HUDEP-2 (cell line): Measurements from ENCODE around the gene FHL5.
A peak's percentile ranks its signal among the peaks of the same experiment; 100 is the strongest.
"Not testable (repeated sequence)": the region's sequence is repeated elsewhere in the genome, so short reads cannot be mapped to it uniquely, and the experiment has no call there.

Experiments
- DNase-seq, 76 experiments: peaks; one replicate each; lab custom pipeline; 2025; ENCODE audit not compliant: unreplicated experiment in 76 of 76; lab: John Stamatoyannopoulos, UW

FHL5 gene

GRCh38 chr6:96608074-96608473 is 45.1 kb downstream of the FHL5 start:
- DNase-seq = no peak

- DNase-seq = no peak
Measured at GRCh38 chr6:96610019-96610418, 47.1 kb downstream of the FHL5 start.

GRCh38 chr6:96611342-96611991 is 48.5 kb downstream of the FHL5 start:
- DNase-seq = no peak

- no peak for DNase-seq
Measured at GRCh38 chr6:96613291-96613999, 50.5 kb downstream of the FHL5 start.

GRCh38 chr6:96620851-96621250 is 57.9 kb downstream of the FHL5 start:
- DNase-seq = no peak

- no peak for DNase-seq
Measured at GRCh38 chr6:96621983-96622382, 59.1 kb downstream of the FHL5 start.

GRCh38 chr6:96624957-96625356 is 62.0 kb downstream of the FHL5 start:
- no peak for DNase-seq

GRCh38 chr6:96626759-96627364 is 63.9 kb downstream of the FHL5 start:
- peak in 9 of 76 experiments; percentile 3 to 44 (median 22) for DNase-seq

GRCh38 chr6:96631248-96631647 is 68.3 kb downstream of the FHL5 start:
- DNase-seq = peak in 63 of 76 experiments; percentile 2 to 82 (median 47)

GRCh38 chr6:96637979-96638378 is 75.1 kb downstream of the FHL5 start:
- DNase-seq = not testable (repeated sequence)

GRCh38 chr6:96645106-96645505 is 82.2 kb downstream of the FHL5 start:
- no peak for DNase-seq

GRCh38 chr6:96649926-96650325 is 87.0 kb downstream of the FHL5 start:
- no peak for DNase-seq

GRCh38 chr6:96651816-96652215 is 88.9 kb downstream of the FHL5 start:
- DNase-seq = no peak

- no peak for DNase-seq
Measured at GRCh38 chr6:96652552-96652951, 89.6 kb downstream of the FHL5 start.

GRCh38 chr6:96653181-96653580 is 90.3 kb downstream of the FHL5 start:
- no peak for DNase-seq

GRCh38 chr6:96656567-96656966 is 93.6 kb downstream of the FHL5 start:
- no peak for DNase-seq

- DNase-seq = no peak
Measured at GRCh38 chr6:96657344-96657743, 94.4 kb downstream of the FHL5 start.

GRCh38 chr6:96659084-96659845 is 96.3 kb downstream of the FHL5 start:
- no peak for DNase-seq
